Retina (tissue), 1 donor: Measurements from ENCODE around the gene KLHL8.

ENCODE experiments used
- DNase-seq: peaks from one replicate; pipeline ENCODE4 v3.0.0-alpha.2; 2016

Gene KLHL8

GRCh38 chr4:87220094-87220822 is at the start of gene KLHL8:
Gene KLHL8 (minus strand): TSS chr4:87220618. CDS start chr4:87195539, 25,079 bp downstream.
- DNase-seq: peak; percentile 93

GRCh38 chr4:87270144-87270543 is 49.7 kb upstream of the KLHL8 start:
- no peak for DNase-seq

- peak; percentile 47 for DNase-seq
Measured at GRCh38 chr4:87268411-87268810, 48.0 kb upstream of the KLHL8 start.

GRCh38 chr4:87266986-87267385 is 46.6 kb upstream of the KLHL8 start:
- DNase-seq: no peak

GRCh38 chr4:87262886-87263285 is 42.5 kb upstream of the KLHL8 start:
- no peak for DNase-seq

- DNase-seq: no peak
Measured at GRCh38 chr4:87260477-87260876, 40.1 kb upstream of the KLHL8 start.

- no peak for DNase-seq
Measured at GRCh38 chr4:87258677-87259076, 38.3 kb upstream of the KLHL8 start.

GRCh38 chr4:87257523-87257922 is 37.1 kb upstream of the KLHL8 start:
- DNase-seq: no peak

GRCh38 chr4:87255755-87256154 is 35.3 kb upstream of the KLHL8 start:
- no peak for DNase-seq

GRCh38 chr4:87251106-87251505 is 30.7 kb upstream of the KLHL8 start:
- DNase-seq: no peak

- no peak for DNase-seq
Measured at GRCh38 chr4:87250294-87250693, 29.9 kb upstream of the KLHL8 start.

GRCh38 chr4:87249332-87250019 is 29.1 kb upstream of the KLHL8 start:
- DNase-seq: no peak

- no peak for DNase-seq
Measured at GRCh38 chr4:87243426-87244053, 23.1 kb upstream of the KLHL8 start.

- no peak for DNase-seq
Measured at GRCh38 chr4:87241336-87241735, 20.9 kb upstream of the KLHL8 start.

- DNase-seq: no peak
Measured at GRCh38 chr4:87240341-87240740, 19.9 kb upstream of the KLHL8 start.

GRCh38 chr4:87239821-87240220 is 19.4 kb upstream of the KLHL8 start:
- DNase-seq: no peak

- DNase-seq: no peak
Measured at GRCh38 chr4:87239194-87239593, 18.8 kb upstream of the KLHL8 start.

GRCh38 chr4:87236861-87237260 is 16.4 kb upstream of the KLHL8 start:
- no peak for DNase-seq

GRCh38 chr4:87235020-87235671 is 14.7 kb upstream of the KLHL8 start:
- no peak for DNase-seq

- DNase-seq: no peak
Measured at GRCh38 chr4:87232216-87232615, 11.8 kb upstream of the KLHL8 start.

GRCh38 chr4:87230806-87231205 is 10.4 kb upstream of the KLHL8 start:
- no peak for DNase-seq

- no peak for DNase-seq
Measured at GRCh38 chr4:87229979-87230378, 9.6 kb upstream of the KLHL8 start.

GRCh38 chr4:87228262-87228860 is 7.9 kb upstream of the KLHL8 start:
- no peak for DNase-seq
